ENCODE data around the gene PCDHGA5. TPM values are rescaled to one million over a fixed set of nuclear protein-coding genes. Genes with fewer than 3 reads are reported as not detected.
"Not testable (repeated sequence)": the region's sequence is repeated elsewhere in the genome, so short reads cannot be mapped to it uniquely, and the experiment has no call there.

The PCDHGA5 gene
- total RNA-seq, 2 donors from 2014 or later, result 4.0 to 5.0 TPM

DNA sequence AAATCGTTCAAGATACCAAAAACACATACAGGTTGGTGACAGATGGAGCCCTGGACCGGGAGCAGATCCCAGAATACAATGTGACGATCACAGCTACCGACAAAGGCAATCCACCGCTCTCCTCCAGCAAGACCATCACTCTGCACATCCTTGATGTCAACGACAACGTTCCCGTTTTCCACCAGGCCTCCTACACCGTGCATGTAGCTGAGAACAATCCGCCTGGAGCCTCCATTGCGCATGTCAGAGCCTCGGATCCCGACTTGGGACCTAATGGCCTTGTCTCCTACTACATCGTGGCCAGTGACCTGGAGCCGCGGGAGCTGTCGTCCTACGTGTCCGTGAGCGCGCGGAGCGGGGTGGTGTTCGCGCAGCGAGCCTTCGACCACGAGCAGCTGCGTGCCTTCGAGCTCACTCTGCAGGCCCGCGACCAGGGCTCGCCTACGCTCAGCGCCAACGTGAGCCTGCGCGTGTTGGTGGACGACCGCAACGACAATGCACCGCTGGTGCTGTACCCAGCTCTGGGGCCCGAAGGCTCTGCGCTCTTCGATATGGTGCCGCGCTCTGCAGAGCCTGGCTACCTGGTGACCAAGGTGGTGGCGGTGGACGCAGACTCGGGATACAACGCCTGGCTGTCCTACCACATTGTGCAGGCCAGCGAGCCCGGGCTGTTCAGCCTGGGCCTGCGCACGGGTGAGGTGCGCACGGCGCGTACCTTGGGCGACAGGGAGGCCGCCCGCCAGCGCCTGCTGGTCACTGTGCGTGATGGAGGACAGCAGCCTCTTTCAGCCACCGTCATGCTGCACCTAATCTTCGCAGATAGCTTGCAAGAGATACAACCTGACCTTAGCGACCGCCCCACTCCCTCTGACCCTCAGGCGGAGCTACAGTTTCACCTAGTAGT lies 7.9 kb downstream of the PCDHGA5 start:
- Histone ChIP-seq H3K27ac (no peak overlapping the region), H3K36me3 (no peaks in the 10 kb centered on the region), H3K4me3 (no peak overlapping the region), H3K27me3 (no peaks in the 10 kb centered on the region), H3K9me3 (peaks cover 15 to 91% of the 10 kb centered on the region in 2 donors), H3K4me1 (no peaks in the 10 kb centered on the region)
- TF ChIP-seq, protein P1, sequence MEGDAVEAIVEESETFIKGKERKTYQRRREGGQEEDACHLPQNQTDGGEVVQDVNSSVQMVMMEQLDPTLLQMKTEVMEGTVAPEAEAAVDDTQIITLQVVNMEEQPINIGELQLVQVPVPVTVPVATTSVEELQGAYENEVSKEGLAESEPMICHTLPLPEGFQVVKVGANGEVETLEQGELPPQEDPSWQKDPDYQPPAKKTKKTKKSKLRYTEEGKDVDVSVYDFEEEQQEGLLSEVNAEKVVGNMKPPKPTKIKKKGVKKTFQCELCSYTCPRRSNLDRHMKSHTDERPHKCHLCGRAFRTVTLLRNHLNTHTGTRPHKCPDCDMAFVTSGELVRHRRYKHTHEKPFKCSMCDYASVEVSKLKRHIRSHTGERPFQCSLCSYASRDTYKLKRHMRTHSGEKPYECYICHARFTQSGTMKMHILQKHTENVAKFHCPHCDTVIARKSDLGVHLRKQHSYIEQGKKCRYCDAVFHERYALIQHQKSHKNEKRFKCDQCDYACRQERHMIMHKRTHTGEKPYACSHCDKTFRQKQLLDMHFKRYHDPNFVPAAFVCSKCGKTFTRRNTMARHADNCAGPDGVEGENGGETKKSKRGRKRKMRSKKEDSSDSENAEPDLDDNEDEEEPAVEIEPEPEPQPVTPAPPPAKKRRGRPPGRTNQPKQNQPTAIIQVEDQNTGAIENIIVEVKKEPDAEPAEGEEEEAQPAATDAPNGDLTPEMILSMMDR (IDR thresholded peaks at IDR 0.05), result no peak
- no peak for DNase-seq (ENCODE audit: low spot score)

DNA sequence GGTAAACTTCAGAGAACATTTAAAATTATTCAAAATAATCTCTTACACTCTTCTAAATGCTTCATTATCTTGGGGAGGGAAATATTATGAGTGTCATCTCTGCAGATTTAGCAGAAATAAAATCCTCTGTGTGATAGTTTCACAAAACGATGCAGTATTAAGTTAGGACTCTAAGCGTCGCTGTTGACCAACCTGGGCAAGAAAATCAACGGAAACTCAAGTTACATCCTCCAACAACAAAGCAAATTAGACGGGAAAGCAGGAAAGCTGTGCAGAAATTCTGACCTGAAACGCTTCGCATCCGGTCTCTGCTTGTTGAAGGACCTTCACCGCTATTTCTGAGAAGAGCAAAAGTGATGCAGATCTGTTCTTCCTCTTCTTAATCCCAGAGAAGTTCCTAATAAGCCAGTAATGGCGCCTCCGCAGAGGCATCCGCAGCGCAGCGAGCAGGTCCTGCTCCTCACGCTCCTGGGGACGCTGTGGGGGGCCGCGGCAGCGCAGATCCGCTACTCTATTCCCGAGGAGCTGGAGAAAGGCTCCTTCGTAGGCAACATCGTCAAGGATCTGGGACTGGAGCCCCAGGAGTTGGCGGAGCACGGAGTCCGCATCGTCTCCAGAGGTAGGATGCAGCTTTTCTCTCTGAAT lies 9.8 kb downstream of the PCDHGA5 start, which contains the start of gene PCDHGA6:
Gene PCDHGA6 (plus strand): TSS at position 219 of the 645 bp plus-strand sequence. CDS start 193 bp downstream, at position 412.
- no peaks in the 10 kb centered on the region for H3K36me3 ChIP-seq
- no peak within 1 kb of the TSS for H3K27ac ChIP-seq
- H3K4me3 ChIP-seq, result peak within 1 kb of the TSS; percentile 10 to 35
- no peaks in the 10 kb centered on the region for H3K4me1 ChIP-seq
- TF ChIP-seq, protein P1 (IDR thresholded peaks at IDR 0.05), result peak in 1 of 2 donors; percentile 62
- H3K27me3 ChIP-seq, result no peaks in the 10 kb centered on the region
- DNase-seq (ENCODE audit: low spot score), result no peak
- H3K9me3 ChIP-seq, result peaks cover 15 to 92% of the 10 kb centered on the region in 2 donors

DNA sequence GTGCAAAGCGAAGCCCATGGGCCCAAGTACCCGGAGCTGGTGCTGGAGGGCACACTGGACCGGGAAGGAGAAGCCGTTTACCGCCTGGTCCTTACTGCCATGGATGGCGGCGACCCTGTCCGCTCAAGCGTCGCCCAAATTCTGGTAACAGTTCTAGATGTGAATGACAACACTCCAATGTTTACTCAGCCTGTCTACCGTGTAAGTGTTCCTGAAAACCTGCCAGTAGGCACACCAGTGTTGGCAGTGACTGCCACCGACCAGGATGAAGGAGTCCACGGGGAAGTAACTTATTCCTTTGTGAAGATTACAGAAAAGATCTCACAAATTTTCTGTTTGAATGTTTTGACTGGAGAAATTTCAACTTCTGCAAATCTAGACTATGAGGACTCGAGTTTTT lies 10.7 kb downstream of the PCDHGA5 start:
- TF ChIP-seq, protein P1 (IDR thresholded peaks at IDR 0.05), result no peak
- Histone ChIP-seq H3K27me3 (no peaks in the 10 kb centered on the region), H3K9me3 (peaks cover 15 to 93% of the 10 kb centered on the region in 2 donors), H3K27ac (no peak overlapping the region), H3K4me3 (no peak overlapping the region), H3K4me1 (no peaks in the 10 kb centered on the region), H3K36me3 (no peaks in the 10 kb centered on the region)
- no peak for DNase-seq (ENCODE audit: low spot score)

DNA sequence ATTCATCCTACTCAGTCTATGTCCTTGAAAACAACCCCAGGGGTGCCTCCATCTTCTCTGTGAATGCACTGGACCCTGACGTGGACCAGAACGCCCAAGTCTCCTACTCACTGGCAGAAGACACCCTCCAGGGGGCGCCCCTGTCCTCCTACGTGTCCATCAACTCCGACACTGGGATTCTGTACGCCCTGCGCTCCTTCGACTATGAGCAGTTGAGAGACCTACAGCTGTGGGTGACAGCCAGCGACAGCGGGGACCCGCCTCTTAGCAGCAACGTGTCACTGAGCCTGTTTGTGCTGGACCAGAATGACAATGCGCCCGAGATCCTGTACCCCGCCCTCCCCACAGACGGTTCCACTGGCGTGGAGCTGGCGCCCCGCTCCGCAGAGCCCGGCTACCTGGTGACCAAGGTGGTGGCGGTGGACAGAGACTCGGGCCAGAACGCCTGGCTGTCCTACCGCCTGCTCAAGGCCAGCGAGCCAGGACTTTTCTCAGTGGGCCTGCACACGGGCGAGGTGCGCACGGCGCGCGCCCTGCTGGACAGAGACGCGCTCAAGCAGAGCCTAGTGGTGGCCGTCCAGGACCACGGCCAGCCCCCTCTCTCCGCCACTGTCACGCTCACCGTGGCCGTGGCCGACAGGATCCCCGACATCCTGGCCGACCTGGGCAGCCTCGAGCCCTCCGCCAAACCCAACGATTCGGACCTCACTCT lies 11.6 kb downstream of the PCDHGA5 start:
- not testable (repeated sequence) for DNase-seq (ENCODE audit: low spot score); H3K27me3 ChIP-seq; H3K36me3 ChIP-seq; H3K4me1 ChIP-seq; H3K4me3 ChIP-seq; H3K27ac ChIP-seq
- peaks cover 15 to 92% of the 10 kb centered on the region in 2 donors for H3K9me3 ChIP-seq

DNA sequence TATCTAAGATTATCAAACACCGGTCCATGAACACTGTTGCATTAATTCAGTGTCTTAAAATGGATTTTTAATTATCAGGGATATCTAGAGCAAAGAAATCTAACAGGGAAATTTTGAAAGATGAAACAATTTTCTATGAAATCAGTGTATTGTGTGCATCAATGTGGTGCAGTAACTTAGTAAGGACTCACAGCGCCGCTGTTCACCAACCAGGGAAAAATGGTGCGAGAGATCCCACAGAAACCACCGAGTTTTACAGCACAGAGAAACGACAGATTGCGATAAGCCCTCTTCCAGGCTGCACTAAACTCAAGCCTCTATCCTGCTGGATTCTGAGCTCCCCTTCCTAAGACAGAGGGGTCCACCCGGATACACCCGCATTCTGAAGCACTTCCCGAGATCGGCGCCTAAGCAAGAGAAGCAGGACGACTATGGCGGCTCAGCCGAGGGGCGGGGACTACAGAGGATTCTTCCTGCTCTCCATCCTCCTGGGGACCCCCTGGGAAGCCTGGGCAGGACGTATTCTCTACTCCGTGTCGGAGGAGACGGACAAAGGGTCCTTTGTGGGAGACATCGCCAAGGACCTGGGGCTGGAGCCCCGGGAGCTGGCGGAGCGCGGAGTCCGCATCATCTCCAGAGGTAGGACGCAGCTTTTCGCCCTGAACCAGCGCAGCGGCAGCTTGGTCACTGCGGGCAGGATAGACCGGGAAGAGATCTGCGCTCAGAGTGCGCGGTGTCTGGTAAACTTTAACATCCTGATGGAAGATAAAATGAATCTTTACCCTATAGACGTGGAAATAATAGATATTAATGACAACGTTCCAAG lies 18.7 kb downstream of the PCDHGA5 start, which contains the start of gene PCDHGA7:
Gene PCDHGA7 (plus strand): TSS at position 274 of the 826 bp plus-strand sequence. CDS start 158 bp downstream, at position 432.
- H3K4me1 ChIP-seq, result peaks cover 0 to 4% of the 10 kb centered on the region in 2 donors
- H3K27ac ChIP-seq, result no peak within 1 kb of the TSS
- DNase-seq (ENCODE audit: low spot score), result no peak
- peaks cover 0 to 95% of the 10 kb centered on the region in 2 donors for H3K9me3 ChIP-seq
- TF ChIP-seq, protein P1 (IDR thresholded peaks at IDR 0.05), result peak in 1 of 2 donors; percentile 51
- H3K36me3 ChIP-seq, result peaks cover 4% of the 10 kb centered on the region
- H3K27me3 ChIP-seq, result no peaks in the 10 kb centered on the region
- peak within 1 kb of the TSS; percentile 35 to 43 for H3K4me3 ChIP-seq

Data from right atrium auricular region (tissue), 2 donors.